Endodermal cell (in vitro differentiated cells): ENCODE measurements around the gene ADAMTS12. TPM values are rescaled to one million over a fixed set of nuclear protein-coding genes. Genes with fewer than 3 reads are reported as not detected.
"Not testable (repeated sequence)": the region's sequence is repeated elsewhere in the genome, so short reads cannot be mapped to it uniquely, and the experiment has no call there.

ENCODE experiments used
- DNase-seq: peaks from one replicate; pipeline ENCODE4 v3.0.0-alpha.2; 2017
- H3K27ac ChIP-seq: 2 replicates; pipeline ENCODE4 v1.5.1; 2013; ENCODE audit warnings: mild to moderate bottlenecking, low read depth, low read length, moderate library complexity
- H3K27me3 ChIP-seq: 2 replicates; pipeline ENCODE4 v1.6.1; 2013; ENCODE audit warnings: mild to moderate bottlenecking, low read length, moderate library complexity; ENCODE audit not compliant: insufficient read depth, control insufficient read depth, poor library complexity, severe bottlenecking
- H3K36me3 ChIP-seq: 2 replicates; pipeline ENCODE4 v1.7.0; 2013; ENCODE audit warnings: mild to moderate bottlenecking, low read length, moderate library complexity; ENCODE audit not compliant: control insufficient read depth, insufficient read depth
- H3K4me1 ChIP-seq: one replicate; pipeline ENCODE4 v1.7.0; 2013; ENCODE audit warnings: low read length; ENCODE audit not compliant: control insufficient read depth, insufficient read depth
- H3K4me3 ChIP-seq: 2 replicates; pipeline ENCODE4 v1.5.1; 2013; ENCODE audit warnings: mild to moderate bottlenecking, low read length, moderate library complexity
- H3K9ac ChIP-seq: 2 replicates; pipeline ENCODE4 v1.6.1; 2013; ENCODE audit warnings: mild to moderate bottlenecking, low read length, moderate library complexity; ENCODE audit not compliant: poor library complexity, severe bottlenecking; ENCODE audit errors: extremely low read depth
- H3K9me3 ChIP-seq: 2 replicates; pipeline ENCODE4 v1.6.1; 2013; ENCODE audit warnings: mild to moderate bottlenecking, low read length, moderate library complexity; ENCODE audit not compliant: control insufficient read depth
- H3K27ac Mint-ChIP-seq: 2 replicates; pipeline ENCODE4 v1.8.0; 2020; ENCODE audit warnings: mixed read lengths
- H3K27me3 Mint-ChIP-seq: 2 replicates; pipeline ENCODE4 v1.8.0; 2021; ENCODE audit warnings: mild to moderate bottlenecking, mixed read lengths; ENCODE audit not compliant: insufficient read depth
- H3K36me3 Mint-ChIP-seq: 2 replicates; pipeline ENCODE4 v1.8.0; 2020; ENCODE audit warnings: low read depth, mixed read lengths
- H3K4me1 Mint-ChIP-seq: 2 replicates; pipeline ENCODE4 v1.8.0; 2020; ENCODE audit warnings: mixed read lengths
- H3K4me3 Mint-ChIP-seq: 2 replicates; pipeline ENCODE4 v1.8.0; 2020; ENCODE audit warnings: mild to moderate bottlenecking, moderate library complexity, mixed read lengths
- H3K9me3 Mint-ChIP-seq: 2 replicates; pipeline ENCODE4 v1.8.0; 2020; ENCODE audit warnings: mild to moderate bottlenecking, mixed read lengths
- WGBS, 2 experiments: methylation state at CpG; one replicate each; pipeline versions ENCODE4 v1.1.5 to v1.1.7; 2013; ENCODE audit warnings: missing lambda C conversion rate in 2 of 2, mixed read lengths in 1 of 2; ENCODE audit not compliant: insufficient coverage in 1 of 2, insufficient read length in 1 of 2; 5-methylcytosine and 5-hydroxymethylcytosine counted together
- total RNA-seq, 2 donors: library from RNA; stranded (reverse); fragmentation: NEBNext Ultra II Directional in 1 of 2; extraction: Animal tissue kit (Norgen Biotek cat#: 25700) in 1 of 2; gene quantifications; 2 replicates in 1 of 2; 3 replicates in 1 of 2; pipeline ENCODE4 v1.2.1, GENCODE V29; 2021
- TF ChIP-seq, protein P1 (sequence below): fragments of 200-600 bp; sonication (generic); conservative IDR thresholded peaks from 2 replicates; pipeline ENCODE4 v1.5.0; 2021; ENCODE audit warnings: antibody characterized with exemption, mild to moderate bottlenecking

ADAMTS12 gene
- total RNA-seq, 2 donors from 2014 or later, result 80.2 to 123 TPM

DNA sequence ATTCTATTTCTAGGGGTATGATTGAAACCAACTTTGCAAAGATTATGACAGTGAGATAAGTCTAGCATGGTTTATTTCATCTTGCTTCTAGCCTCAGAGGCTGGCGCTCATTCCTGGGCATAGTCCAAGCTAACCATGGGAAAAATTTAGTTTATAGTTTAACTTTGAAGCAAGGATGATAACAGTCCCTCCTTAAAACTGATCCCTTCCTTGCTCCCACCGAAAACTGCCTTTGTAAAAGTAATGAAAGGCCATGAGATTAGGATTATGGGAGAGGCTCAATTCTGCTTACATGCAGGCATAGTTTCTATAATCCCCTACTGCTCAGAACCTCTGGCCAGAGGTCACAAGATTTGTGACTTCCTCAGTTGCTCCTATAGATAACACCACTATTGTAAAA lies 375.4 kb downstream of the ADAMTS12 start:
- TF ChIP-seq, protein P1, sequence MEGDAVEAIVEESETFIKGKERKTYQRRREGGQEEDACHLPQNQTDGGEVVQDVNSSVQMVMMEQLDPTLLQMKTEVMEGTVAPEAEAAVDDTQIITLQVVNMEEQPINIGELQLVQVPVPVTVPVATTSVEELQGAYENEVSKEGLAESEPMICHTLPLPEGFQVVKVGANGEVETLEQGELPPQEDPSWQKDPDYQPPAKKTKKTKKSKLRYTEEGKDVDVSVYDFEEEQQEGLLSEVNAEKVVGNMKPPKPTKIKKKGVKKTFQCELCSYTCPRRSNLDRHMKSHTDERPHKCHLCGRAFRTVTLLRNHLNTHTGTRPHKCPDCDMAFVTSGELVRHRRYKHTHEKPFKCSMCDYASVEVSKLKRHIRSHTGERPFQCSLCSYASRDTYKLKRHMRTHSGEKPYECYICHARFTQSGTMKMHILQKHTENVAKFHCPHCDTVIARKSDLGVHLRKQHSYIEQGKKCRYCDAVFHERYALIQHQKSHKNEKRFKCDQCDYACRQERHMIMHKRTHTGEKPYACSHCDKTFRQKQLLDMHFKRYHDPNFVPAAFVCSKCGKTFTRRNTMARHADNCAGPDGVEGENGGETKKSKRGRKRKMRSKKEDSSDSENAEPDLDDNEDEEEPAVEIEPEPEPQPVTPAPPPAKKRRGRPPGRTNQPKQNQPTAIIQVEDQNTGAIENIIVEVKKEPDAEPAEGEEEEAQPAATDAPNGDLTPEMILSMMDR, result no peak
- Mint-ChIP-seq H3K27me3 (peaks cover 2% of the 10 kb centered on the region), H3K36me3 (peaks cover 3% of the 10 kb centered on the region), H3K27ac (no peak overlapping the region), H3K4me3 (no peak overlapping the region), H3K4me1 (no peaks in the 10 kb centered on the region), H3K9me3 (peaks cover 16% of the 10 kb centered on the region)
- no peak overlapping the region for H3K4me3 ChIP-seq
- peaks cover 16% of the 10 kb centered on the region for H3K9me3 ChIP-seq
- DNase-seq, result no peak
- H3K9ac ChIP-seq, result no peak overlapping the region
- no peaks in the 10 kb centered on the region for H3K36me3 ChIP-seq
- no peaks in the 10 kb centered on the region for H3K27me3 ChIP-seq
- H3K27ac ChIP-seq, result no peak overlapping the region
- 85 to 100% methylated on average over 1 to 2 of the region's 2 CpGs for WGBS, 2 experiments
- H3K4me1 ChIP-seq, result no peaks in the 10 kb centered on the region

DNA sequence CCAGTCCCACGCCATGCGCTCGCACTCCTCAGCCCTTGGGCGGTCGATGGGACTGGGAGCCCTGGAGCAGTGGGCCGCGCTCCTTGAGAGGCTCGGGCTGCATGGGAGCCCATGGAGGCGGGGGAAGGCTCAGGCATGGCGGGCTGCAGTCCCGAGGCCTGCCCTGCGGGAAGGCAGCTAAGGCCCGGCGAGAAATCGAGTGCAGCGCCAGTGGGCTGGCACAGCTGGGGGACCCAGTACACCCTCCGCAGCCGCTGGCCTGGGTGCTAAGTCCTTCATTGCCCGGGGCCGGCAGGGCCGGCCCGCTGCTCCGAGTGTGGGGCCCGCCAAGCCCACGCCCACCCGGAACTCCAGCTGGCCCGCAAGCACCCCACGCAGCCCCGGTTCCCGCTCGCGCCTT lies 376.4 kb downstream of the ADAMTS12 start:
- peaks cover 16% of the 10 kb centered on the region for H3K9me3 Mint-ChIP-seq
- not testable (repeated sequence) for DNase-seq, H3K27me3 Mint-ChIP-seq, H3K4me1 Mint-ChIP-seq, H3K4me1 ChIP-seq, H3K27ac Mint-ChIP-seq, H3K4me3 Mint-ChIP-seq, H3K9ac ChIP-seq, H3K27me3 ChIP-seq, H3K36me3 ChIP-seq, H3K4me3 ChIP-seq, H3K27ac ChIP-seq, H3K36me3 Mint-ChIP-seq
- 94 to 100% methylated on average over 3 to 32 of the region's 32 CpGs for WGBS, 2 experiments
- H3K9me3 ChIP-seq, result peaks cover 16% of the 10 kb centered on the region

DNA sequence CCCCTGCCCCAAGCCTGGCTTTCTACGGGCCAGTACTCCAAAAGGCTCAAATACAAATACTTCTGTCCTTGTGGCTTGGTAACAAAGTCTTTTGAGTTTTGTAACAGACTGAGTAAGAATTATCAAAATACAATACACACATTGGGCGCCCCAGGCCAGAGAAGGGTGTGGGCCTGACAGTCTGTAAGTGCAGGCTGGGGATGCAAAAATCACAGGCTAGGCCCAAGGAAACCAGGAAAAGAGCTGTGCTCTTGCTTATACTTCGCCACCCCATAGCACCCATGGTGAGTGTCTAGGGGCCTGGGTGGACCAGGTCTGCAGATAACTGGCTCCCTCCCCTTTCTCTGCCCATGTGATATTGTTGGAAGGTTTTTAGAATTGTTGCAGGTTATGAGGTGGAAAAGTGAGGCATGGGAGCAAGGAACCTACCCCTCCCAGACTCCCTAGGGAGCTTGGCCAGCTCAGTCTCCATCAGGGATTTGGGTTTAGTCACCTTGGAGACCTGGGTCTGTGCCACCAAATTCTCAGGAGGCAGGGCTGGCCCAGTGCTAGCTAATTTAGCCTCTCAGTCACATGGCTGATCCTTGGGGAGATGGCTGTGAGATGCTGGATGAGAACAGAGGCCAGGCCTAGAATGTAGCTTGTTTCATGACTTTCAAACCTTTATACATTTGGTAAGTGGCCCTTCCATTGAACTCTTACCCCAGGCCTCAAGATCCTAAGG lies 378.2 kb downstream of the ADAMTS12 start:
- H3K4me3 Mint-ChIP-seq, result no peak overlapping the region
- H3K27me3 Mint-ChIP-seq, result peaks cover 2% of the 10 kb centered on the region
- Histone ChIP-seq H3K4me3 (no peak overlapping the region), H3K27ac (no peak overlapping the region), H3K36me3 (no peaks in the 10 kb centered on the region), H3K9ac (no peak overlapping the region), H3K9me3 (peaks cover 8% of the 10 kb centered on the region), H3K4me1 (no peaks in the 10 kb centered on the region), H3K27me3 (no peaks in the 10 kb centered on the region)
- no peaks in the 10 kb centered on the region for H3K4me1 Mint-ChIP-seq
- H3K36me3 Mint-ChIP-seq, result peaks cover 3% of the 10 kb centered on the region
- H3K9me3 Mint-ChIP-seq, result peaks cover 13% of the 10 kb centered on the region
- no peak for DNase-seq
- TF ChIP-seq, protein P1, result no peak
- no peak overlapping the region for H3K27ac Mint-ChIP-seq
- 89% methylated on average over 3 of the region's 3 CpGs; no CpG with 5 or more reads in 1 of the 2 experiments for WGBS, 2 experiments
